ENCODE data around the gene TRIM28. TPM values are rescaled to one million over a fixed set of nuclear protein-coding genes. Genes with fewer than 3 reads are reported as not detected.

The TRIM28 gene
- total and polyA plus RNA-seq, 7 experiments from 2014 or later, result 55.3 to 564 (median 403) TPM

GRCh38 chr19:58555369-58555885, 11.6 kb downstream of the TRIM28 start:
- H3K27ac ChIP-seq (ENCODE audit: low read depth, low read length), result peak overlapping the region; percentile 97
- no peak for DNase-seq
- no peak for ATAC-seq
- Mint-ChIP-seq H3K27me3 (no peaks in the 10 kb centered on the region), H3K4me1 (peaks cover 24 to 72% (median 63%) of the 10 kb centered on the region in 7 donors), H3K36me3 (peaks cover 8 to 43% (median 23%) of the 10 kb centered on the region in 5 donors), H3K27ac (peak overlapping the region; percentile 96 to 100 (median 98)), H3K4me3 (peak overlapping the region; percentile 93 to 100 (median 96)), H3K9me3 (peaks cover 0 to 4% (median 0%) of the 10 kb centered on the region in 11 donors)
- peak overlapping the region; percentile 91 for H3K4me3 ChIP-seq (ENCODE audit: low read length)
- intact Hi-C loops (cut with micrococcal nuclease), result loop anchor here (1.0 kb wide), 2 partner anchors 11 to 36 kb away; partner anchors contain the start of genes TRIM28 (in 2 of the 2) and ZBTB45 (in 2 of the 2)
- peaks cover 5 to 37% (median 8%) of the 10 kb centered on the region in 3 experiments for H3K36me3 ChIP-seq (ENCODE audit: control insufficient read depth in 2 of 3, insufficient read depth in 3 of 3, low read length in 3 of 3)
- POLR2A ChIA-PET, result interaction anchor here (0.6 to 3.3 kb wide), 12 partner anchors 9 to 803 kb away, joined by 3 to 85 read pairs (median 4); partner anchors contain the start of genes MZF1, TRIM28, ZBTB45 and ZNF274
- CTCF ChIA-PET, result interaction anchor here (0.9 to 2.1 kb wide), 4 partner anchors 25 to 56 kb away, joined by 3 to 13 read pairs (median 8); partner anchors contain the start of gene ZBTB45
- H3K4me1 ChIP-seq (ENCODE audit: control insufficient read depth in 2 of 2, insufficient read depth in 2 of 2, low read length in 2 of 2), result peaks cover 40 to 41% of the 10 kb centered on the region in 2 donors
- H3K27me3 ChIP-seq (ENCODE audit: control insufficient read depth in 2 of 2, insufficient read depth in 2 of 2, low read length in 2 of 2), result no peaks in the 10 kb centered on the region
- no peaks in the 10 kb centered on the region for H3K9me3 ChIP-seq (ENCODE audit: control insufficient read depth in 2 of 3, low read length in 3 of 3)

- peak overlapping the region; percentile 71 to 97 (median 94) for H3K4me3 Mint-ChIP-seq
- peaks cover 40 to 43% of the 10 kb centered on the region in 2 donors for H3K4me1 ChIP-seq (ENCODE audit: control insufficient read depth in 2 of 2, insufficient read depth in 2 of 2, low read length in 2 of 2)
- H3K4me1 Mint-ChIP-seq, result peaks cover 24 to 75% (median 66%) of the 10 kb centered on the region in 7 donors
- H3K27ac ChIP-seq (ENCODE audit: low read depth, low read length), result peak overlapping the region; percentile 97
- peaks cover 4 to 31% (median 5%) of the 10 kb centered on the region in 3 experiments for H3K36me3 ChIP-seq (ENCODE audit: control insufficient read depth in 2 of 3, insufficient read depth in 3 of 3, low read length in 3 of 3)
- ATAC-seq, result no peak
- no peak overlapping the region for H3K4me3 ChIP-seq (ENCODE audit: low read length)
- H3K36me3 Mint-ChIP-seq, result peaks cover 8 to 41% (median 23%) of the 10 kb centered on the region in 5 donors
- no peaks in the 10 kb centered on the region for H3K9me3 ChIP-seq (ENCODE audit: control insufficient read depth in 2 of 3, low read length in 3 of 3)
- H3K27me3 ChIP-seq (ENCODE audit: control insufficient read depth in 2 of 2, insufficient read depth in 2 of 2, low read length in 2 of 2), result no peaks in the 10 kb centered on the region
- H3K27me3 Mint-ChIP-seq, result no peaks in the 10 kb centered on the region
- intact Hi-C loops (cut with micrococcal nuclease), result loop anchor here (1.0 kb wide), 2 partner anchors 12 to 37 kb away; partner anchors contain the start of genes TRIM28 (in 2 of the 2) and ZBTB45 (in 2 of the 2)
- H3K9me3 Mint-ChIP-seq, result peaks cover 0 to 2% (median 0%) of the 10 kb centered on the region in 11 donors
- ChIA-PET CTCF (interaction anchor here (0.6 to 2.1 kb wide), 4 partner anchors 24 to 89 kb away, joined by 3 to 13 read pairs (median 8); partner anchors contain the start of gene ZBTB45), POLR2A (interaction anchor here (1.2 to 3.3 kb wide), 8 partner anchors 8 to 36 kb away, joined by 3 to 85 read pairs (median 5); partner anchors contain the start of genes MZF1, TRIM28 and ZBTB45)
- DNase-seq, result no peak
- peak overlapping the region; percentile 84 to 99 (median 96) for H3K27ac Mint-ChIP-seq
Observed at GRCh38 chr19:58555920-58556621, 12.2 kb downstream of the TRIM28 start.

DNA sequence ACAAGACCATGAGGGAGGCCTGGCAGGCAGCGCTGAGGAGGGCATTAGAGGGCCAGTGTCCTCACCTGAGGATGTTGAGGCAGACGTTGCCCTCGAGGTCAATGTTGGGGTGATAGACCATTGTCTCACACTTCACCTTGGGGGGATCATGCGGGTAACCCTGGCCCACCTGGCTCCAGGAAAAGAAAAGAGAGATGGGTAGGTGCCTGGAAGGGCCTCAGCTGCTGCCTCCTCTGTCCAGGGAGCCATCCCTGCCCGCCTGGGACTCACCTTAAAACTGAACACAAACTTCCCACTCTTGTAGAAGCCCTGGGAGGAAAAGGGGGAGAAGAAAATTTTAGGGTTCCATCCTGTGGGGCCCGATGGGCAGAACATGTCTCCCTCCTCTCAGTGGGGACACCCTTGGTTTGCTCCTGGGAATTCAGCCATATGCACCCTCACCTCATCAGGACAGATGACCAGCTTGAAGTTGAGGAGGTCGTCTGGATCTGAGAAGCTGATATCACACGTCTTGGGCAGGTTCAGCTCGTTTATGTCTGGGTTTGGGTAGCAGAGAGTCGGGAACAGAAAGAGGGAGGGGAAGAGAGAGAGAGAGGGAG, 12.9 kb downstream of the TRIM28 start:
- H3K4me1 Mint-ChIP-seq, result peaks cover 24 to 79% (median 72%) of the 10 kb centered on the region in 7 donors
- no peaks in the 10 kb centered on the region for H3K27me3 Mint-ChIP-seq
- ChIA-PET POLR2A (interaction anchor here (0.6 to 1.3 kb wide), 6 partner anchors 9 to 231 kb away, joined by 3 to 5 read pairs (median 4); partner anchors contain the start of genes TRIM28 and ZBTB45), CTCF (interaction anchor here (0.6 kb wide), 1 partner anchor 89 kb away, joined by 3 read pairs; no protein-coding TSS in a partner anchor)
- H3K27ac Mint-ChIP-seq, result peak overlapping the region; percentile 80 to 99 (median 96)
- intact Hi-C loops (cut with micrococcal nuclease), result no loop called here
- ATAC-seq (no peak), DNase-seq (no peak)
- peak overlapping the region; percentile 79 for H3K4me3 ChIP-seq (ENCODE audit: low read length)
- H3K27me3 ChIP-seq (ENCODE audit: control insufficient read depth in 2 of 2, insufficient read depth in 2 of 2, low read length in 2 of 2), result no peaks in the 10 kb centered on the region
- H3K36me3 Mint-ChIP-seq, result peaks cover 8 to 44% (median 23%) of the 10 kb centered on the region in 5 donors
- H3K9me3 ChIP-seq (ENCODE audit: control insufficient read depth in 2 of 3, low read length in 3 of 3), result no peaks in the 10 kb centered on the region
- peak overlapping the region; percentile 67 to 97 (median 94) for H3K4me3 Mint-ChIP-seq
- H3K36me3 ChIP-seq (ENCODE audit: control insufficient read depth in 2 of 3, insufficient read depth in 3 of 3, low read length in 3 of 3), result peaks cover 4 to 24% (median 5%) of the 10 kb centered on the region in 3 experiments
- peaks cover 40 to 50% of the 10 kb centered on the region in 2 donors for H3K4me1 ChIP-seq (ENCODE audit: control insufficient read depth in 2 of 2, insufficient read depth in 2 of 2, low read length in 2 of 2)
- peak overlapping the region; percentile 97 for H3K27ac ChIP-seq (ENCODE audit: low read depth, low read length)
- peaks cover 0 to 2% (median 0%) of the 10 kb centered on the region in 11 donors for H3K9me3 Mint-ChIP-seq

GRCh38 chr19:58557221-58558065, 13.6 kb downstream of the TRIM28 start:
- no peaks in the 10 kb centered on the region for H3K9me3 ChIP-seq (ENCODE audit: control insufficient read depth in 2 of 3, low read length in 3 of 3)
- peaks cover 2 to 17% (median 4%) of the 10 kb centered on the region in 3 experiments for H3K36me3 ChIP-seq (ENCODE audit: control insufficient read depth in 2 of 3, insufficient read depth in 3 of 3, low read length in 3 of 3)
- H3K4me3 ChIP-seq (ENCODE audit: low read length), result peak overlapping the region; percentile 79
- H3K4me1 Mint-ChIP-seq, result peaks cover 22 to 86% (median 78%) of the 10 kb centered on the region in 7 donors
- H3K36me3 Mint-ChIP-seq, result peaks cover 7 to 41% (median 17%) of the 10 kb centered on the region in 5 donors
- CTCF ChIA-PET, result no interaction called here
- intact Hi-C loops (cut with micrococcal nuclease), result loop anchor here (1.0 kb wide), 2 partner anchors 16 to 156 kb away; partner anchors contain the start of gene MZF1 (in 2 of the 2)
- POLR2A ChIA-PET, result interaction anchor here (0.5 to 1.5 kb wide), 14 partner anchors 9 to 231 kb away, joined by 3 to 8 read pairs (median 4); partner anchors contain the start of genes TRIM28 and ZBTB45
- H3K27ac ChIP-seq (ENCODE audit: low read depth, low read length), result peak overlapping the region; percentile 97
- H3K9me3 Mint-ChIP-seq, result peaks cover 0 to 2% (median 0%) of the 10 kb centered on the region in 11 donors
- H3K4me3 Mint-ChIP-seq, result peak overlapping the region; percentile 87 to 97 (median 94)
- H3K27me3 Mint-ChIP-seq, result no peaks in the 10 kb centered on the region
- peaks cover 46 to 57% of the 10 kb centered on the region in 2 donors for H3K4me1 ChIP-seq (ENCODE audit: control insufficient read depth in 2 of 2, insufficient read depth in 2 of 2, low read length in 2 of 2)
- no peak for ATAC-seq
- DNase-seq, result no peak
- H3K27ac Mint-ChIP-seq, result peak overlapping the region; percentile 88 to 98 (median 94)
- H3K27me3 ChIP-seq (ENCODE audit: control insufficient read depth in 2 of 2, insufficient read depth in 2 of 2, low read length in 2 of 2), result no peaks in the 10 kb centered on the region

GRCh38 chr19:58558066-58558622, 14.3 kb downstream of the TRIM28 start, which contains the start of gene UBE2M:
UBE2M (minus strand) TSS chr19:58558611; CDS start chr19:58558381, 230 bp downstream.
- CTCF ChIA-PET, result no interaction called here
- H3K4me3 Mint-ChIP-seq, result peak within 1 kb of the TSS; percentile 87 to 98 (median 96)
- peak within 1 kb of the TSS; percentile 97 for H3K4me3 ChIP-seq (ENCODE audit: low read length)
- ATAC-seq (peak; percentile 10), DNase-seq (peak in 6 of 9 donors; percentile 50 to 73 (median 69))
- no peaks in the 10 kb centered on the region for H3K27me3 Mint-ChIP-seq
- H3K27ac Mint-ChIP-seq, result peak within 1 kb of the TSS; percentile 93 to 99 (median 98)
- no peaks in the 10 kb centered on the region for H3K27me3 ChIP-seq (ENCODE audit: control insufficient read depth in 2 of 2, insufficient read depth in 2 of 2, low read length in 2 of 2)
- peak within 1 kb of the TSS; percentile 97 for H3K27ac ChIP-seq (ENCODE audit: low read depth, low read length)
- peaks cover 16 to 84% (median 74%) of the 10 kb centered on the region in 7 donors for H3K4me1 Mint-ChIP-seq
- peaks cover 3 to 38% (median 12%) of the 10 kb centered on the region in 5 donors for H3K36me3 Mint-ChIP-seq
- intact Hi-C loops (cut with micrococcal nuclease), result loop anchor here (1.0 kb wide), 2 partner anchors 15 to 157 kb away; partner anchors contain the start of gene MZF1 (in 2 of the 2)
- H3K4me1 ChIP-seq (ENCODE audit: control insufficient read depth in 2 of 2, insufficient read depth in 2 of 2, low read length in 2 of 2), result peaks cover 50 to 59% of the 10 kb centered on the region in 2 donors
- peaks cover 0 to 2% (median 0%) of the 10 kb centered on the region in 11 donors for H3K9me3 Mint-ChIP-seq
- POLR2A ChIA-PET, result interaction anchor here (0.7 to 5.1 kb wide), 8 partner anchors 9 to 44 kb away, joined by 3 to 20 read pairs (median 4); partner anchors contain the start of genes TRIM28 and ZBTB45
- H3K9me3 ChIP-seq (ENCODE audit: control insufficient read depth in 2 of 3, low read length in 3 of 3), result no peaks in the 10 kb centered on the region
- peaks cover 0 to 11% (median 4%) of the 10 kb centered on the region in 3 experiments for H3K36me3 ChIP-seq (ENCODE audit: control insufficient read depth in 2 of 3, insufficient read depth in 3 of 3, low read length in 3 of 3)

Measured in naive thymus-derived CD4-positive, alpha-beta T cell (primary cell).